GM21381 (cell line): ENCODE results near the gene ST3GAL4.

Source experiments
- ATAC-seq: cut with Tn5 transposase; IDR thresholded peaks from one replicate; pipeline ENCODE4 v1.9.1; 2021; ENCODE audit warnings: mild to moderate bottlenecking, moderate library complexity; ENCODE audit not compliant: unreplicated experiment

The ST3GAL4 gene

GRCh38 chr11:126438272-126438671 lies 82.8 kb downstream of the ST3GAL4 start:
- no peak for ATAC-seq

- no peak for ATAC-seq
Observed at GRCh38 chr11:126438691-126439090, 83.2 kb downstream of the ST3GAL4 start.

DNA sequence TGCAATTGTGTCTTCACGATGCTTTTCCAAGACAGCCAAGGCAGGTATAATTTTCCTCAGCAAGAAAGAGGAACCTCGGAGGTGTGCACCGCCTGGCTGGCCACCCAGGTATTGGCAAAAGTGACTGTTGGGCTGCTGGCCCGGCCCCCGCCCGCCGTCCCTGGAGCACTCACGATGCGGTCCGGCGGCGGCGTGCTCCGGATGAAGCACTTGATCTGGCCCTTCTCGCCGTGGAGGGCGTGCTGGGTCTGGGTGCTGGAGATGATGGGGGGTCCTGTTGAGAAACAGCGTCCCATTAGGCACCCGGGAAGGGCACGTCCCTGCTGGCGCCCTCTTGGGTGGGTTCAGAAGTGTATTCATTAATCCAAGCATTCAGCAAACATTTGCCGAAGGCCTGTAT lies 84.8 kb downstream of the ST3GAL4 start:
- no peak for ATAC-seq

DNA sequence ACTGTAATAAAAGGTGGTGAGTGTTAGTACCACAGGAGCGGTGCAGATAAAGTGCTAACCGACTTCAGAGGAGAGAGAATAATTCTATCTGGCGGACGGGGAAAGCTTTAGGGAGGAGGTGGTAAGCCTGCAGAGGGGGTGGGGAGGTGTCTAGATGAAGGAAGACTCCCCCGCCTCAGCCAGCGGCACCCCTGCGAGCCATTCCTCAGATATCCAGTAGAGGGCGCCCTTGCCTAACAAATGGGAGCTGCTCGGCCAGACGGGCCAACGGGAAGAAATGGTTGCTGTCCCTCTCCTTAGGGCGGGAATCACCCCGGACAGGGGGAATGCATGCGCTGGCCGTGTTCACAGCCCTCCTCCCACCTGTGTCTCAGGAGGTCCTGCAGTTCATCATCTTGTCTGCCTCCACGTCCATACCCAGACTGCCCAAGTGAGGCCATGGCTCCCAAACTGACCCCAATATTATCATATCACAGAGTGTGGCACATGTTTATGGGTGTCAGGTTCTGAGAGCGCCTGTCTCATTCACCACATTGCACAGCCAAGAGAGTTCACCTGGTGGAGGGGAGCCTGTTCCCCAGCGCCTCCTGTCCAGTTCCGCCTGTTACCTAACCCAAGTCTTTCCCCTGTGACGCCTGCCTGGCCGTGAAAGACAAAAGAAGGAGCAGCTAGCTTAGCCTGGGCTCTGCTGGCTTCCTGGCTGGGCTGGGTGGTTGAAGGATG lies 85.5 kb downstream of the ST3GAL4 start:
- ATAC-seq: peak; percentile 79

DNA sequence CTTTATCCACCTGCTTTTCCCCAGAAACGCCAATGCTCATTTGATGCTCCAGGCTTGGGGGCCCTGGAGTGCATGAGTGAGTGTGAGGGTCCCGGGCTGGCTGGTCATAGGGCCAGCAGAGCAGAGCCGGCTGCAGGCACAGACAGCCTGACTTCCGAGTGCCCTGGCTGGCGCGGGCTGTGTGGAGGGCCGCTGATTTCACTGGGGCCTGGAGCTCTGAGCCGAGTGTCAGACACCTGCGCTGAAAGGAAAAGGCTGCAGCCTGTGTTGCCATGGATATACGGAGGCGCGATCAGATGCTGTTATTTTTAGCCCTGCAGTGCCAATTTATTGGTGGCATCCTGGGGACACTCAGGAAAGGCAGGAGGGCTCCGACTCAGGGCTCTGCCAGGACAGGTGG lies 87.6 kb downstream of the ST3GAL4 start:
- ATAC-seq: no peak

GRCh38 chr11:126444072-126444471 lies 88.6 kb downstream of the ST3GAL4 start:
- no peak for ATAC-seq

DNA sequence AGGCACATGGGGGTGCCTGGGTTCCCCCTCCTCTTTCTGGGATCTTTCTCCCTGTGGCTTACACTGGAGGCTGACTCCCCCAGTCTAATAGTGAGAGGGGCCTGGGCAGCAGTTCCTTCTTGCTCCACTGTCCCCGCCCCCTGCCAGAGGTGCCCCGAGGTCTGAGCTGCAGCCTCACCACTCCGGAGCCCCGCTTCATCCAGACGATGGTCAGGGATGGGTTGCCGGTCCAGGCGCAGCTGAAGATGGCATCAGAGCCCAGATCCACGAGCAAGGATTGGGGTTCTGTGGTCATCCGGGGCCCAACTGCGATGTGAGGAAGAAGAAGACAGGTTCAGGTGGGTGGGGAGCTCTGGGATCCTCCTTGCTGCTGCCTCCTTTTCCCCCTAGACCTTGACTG lies 91.1 kb downstream of the ST3GAL4 start:
- ATAC-seq: no peak

- no peak for ATAC-seq
Observed at GRCh38 chr11:126450198-126450597, 94.7 kb downstream of the ST3GAL4 start.

GRCh38 chr11:126450806-126451205 lies 95.3 kb downstream of the ST3GAL4 start:
- ATAC-seq: no peak

GRCh38 chr11:126451211-126451802 lies 95.8 kb downstream of the ST3GAL4 start:
- no peak for ATAC-seq

GRCh38 chr11:126452241-126453101 lies 97.0 kb downstream of the ST3GAL4 start:
- ATAC-seq: no peak

DNA sequence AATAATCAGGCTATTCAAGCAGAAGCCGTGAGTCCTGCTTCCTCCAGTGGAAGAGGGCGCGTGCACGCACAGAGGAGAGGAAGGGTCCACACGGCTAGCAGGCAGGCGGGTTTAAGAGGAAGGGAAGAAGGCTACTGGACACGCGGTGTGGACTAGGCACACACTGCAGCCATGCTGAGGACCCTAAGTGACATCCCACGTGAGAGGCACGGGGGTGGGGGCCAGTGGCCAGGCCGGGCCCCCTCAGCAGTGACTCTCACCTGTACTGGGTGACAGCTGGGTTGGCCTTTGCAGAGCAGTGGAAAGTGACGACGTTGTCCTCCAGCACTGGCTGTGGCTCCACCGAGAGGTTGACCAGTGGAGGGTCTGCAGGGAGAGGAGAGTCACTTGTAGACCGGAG lies 100.6 kb downstream of the ST3GAL4 start:
- no peak for ATAC-seq

- ATAC-seq: no peak
Observed at GRCh38 chr11:126456783-126457542, 101.5 kb downstream of the ST3GAL4 start.

GRCh38 chr11:126457817-126458216 lies 102.3 kb downstream of the ST3GAL4 start:
- no peak for ATAC-seq

GRCh38 chr11:126459691-126460281 lies 104.3 kb downstream of the ST3GAL4 start:
- ATAC-seq: no peak

DNA sequence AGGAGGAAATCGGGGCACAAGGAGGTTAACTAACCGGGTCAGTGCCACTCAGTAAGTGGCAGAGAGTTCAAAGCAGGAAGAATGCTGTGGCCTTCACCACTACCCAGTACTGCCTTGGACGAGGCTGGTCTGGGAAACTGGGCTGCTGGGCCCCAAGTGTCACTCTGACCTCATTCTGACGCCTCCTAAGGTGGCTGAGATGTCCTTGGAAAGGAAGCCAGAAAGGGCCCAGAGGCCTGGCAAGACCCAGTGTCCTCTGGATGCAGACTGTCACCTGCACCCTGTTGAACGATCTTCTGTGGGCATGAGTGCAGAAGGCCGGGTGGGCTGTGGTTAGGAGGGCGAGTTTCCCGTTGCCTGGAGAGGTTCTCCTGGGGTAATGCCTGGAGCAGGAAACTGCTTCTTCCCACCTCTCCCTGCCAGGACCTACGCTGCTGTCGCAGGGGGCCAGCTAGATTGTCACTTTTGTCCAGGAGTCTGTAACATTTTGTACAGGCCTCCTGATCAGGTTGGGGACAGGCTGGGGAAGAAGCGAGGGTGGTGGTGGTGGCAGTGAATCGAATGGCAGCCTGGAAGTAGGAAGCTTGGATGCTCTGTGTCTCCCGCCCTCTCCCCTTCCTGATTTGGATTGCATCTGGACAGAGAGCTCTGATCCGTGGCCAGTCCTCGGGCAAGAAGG lies 105.1 kb downstream of the ST3GAL4 start:
- ATAC-seq: no peak

DNA sequence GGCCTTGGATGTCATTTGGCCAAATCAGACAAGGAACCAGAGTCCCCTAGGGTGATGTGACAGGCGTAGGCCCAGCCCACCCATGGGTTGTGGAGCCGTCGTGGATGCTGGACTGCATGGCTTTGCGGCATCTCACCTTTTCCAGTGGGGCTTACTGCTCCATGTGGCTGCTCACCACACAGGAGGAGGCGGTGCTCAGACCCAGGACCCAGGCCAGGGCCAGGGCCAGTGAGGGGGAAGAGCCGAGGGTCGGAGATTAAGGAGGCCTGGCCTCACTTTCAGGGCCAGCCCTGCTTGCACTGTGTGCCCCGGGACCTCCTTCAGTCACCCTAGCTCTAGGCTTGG lies 105.6 kb downstream of the ST3GAL4 start:
- no peak for ATAC-seq

- ATAC-seq: no peak
Observed at GRCh38 chr11:126461996-126462395, 106.5 kb downstream of the ST3GAL4 start.

GRCh38 chr11:126462422-126462821 lies 106.9 kb downstream of the ST3GAL4 start:
- no peak for ATAC-seq
